NCI-H2029 (cell line): ENCODE results near the gene MVB12B.
A peak's percentile ranks its signal among the peaks of the same experiment; 100 is the strongest.

ENCODE experiments used
- DNase-seq: peaks from one replicate; lab custom pipeline; 2025; lab: John Stamatoyannopoulos, UW

The MVB12B gene

DNA sequence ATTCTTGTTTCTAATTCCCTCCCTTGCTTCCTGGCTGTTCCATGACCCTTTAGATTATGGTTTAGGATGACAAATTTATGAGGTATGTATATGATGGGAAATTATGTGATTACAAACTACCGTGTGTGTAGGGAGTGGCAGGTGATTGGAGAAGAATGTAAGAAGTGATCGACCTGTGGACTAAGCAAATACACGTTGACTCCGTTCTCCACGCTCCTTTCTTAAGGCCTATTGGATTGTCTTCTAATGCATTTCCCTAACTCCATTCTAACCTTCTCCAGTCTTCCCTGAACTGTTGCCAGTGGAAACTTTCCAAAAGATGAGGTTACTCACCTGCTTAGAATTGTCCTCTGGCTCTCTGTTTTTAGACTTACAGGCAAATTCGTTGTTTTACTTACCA is 36.6 kb downstream of the MVB12B start:
- no peak for DNase-seq

DNA sequence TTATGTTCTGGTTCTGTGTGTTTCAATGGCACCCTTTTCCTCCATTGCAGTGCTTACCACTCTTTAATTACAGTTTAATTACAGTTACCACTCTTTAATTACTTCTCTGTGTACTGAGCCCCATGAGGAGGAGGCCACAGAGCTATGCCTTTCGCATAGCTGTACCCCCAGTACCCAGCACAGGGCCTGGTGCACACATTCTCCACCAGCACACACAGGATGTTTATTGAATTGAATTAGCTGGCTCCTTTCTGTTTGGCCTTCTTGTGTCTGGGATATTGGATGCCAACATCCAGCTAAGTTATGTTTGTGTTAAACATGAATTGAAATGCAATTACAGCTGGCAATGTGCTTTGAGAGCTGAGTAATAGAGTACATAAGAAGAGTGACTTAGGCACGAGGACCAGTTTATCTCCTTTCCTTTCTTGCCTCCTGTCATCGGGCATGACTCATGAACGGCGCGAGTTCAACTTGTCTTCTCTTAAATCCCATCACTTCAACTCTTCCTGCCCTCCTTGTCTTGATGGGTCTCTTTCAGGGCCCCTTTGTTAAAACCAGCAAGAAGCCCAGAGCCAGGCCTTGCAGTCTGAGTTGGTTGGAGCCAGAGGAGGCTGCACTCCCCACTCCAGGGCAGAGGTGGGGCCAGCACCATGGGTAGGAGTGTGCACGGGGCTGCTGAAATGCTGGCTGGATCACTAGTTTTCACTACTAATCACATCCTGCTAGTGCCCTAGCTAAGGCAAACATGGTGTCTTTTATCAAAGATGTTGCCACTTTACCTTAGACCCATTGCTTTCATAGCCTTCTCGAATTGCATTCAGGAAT is 37.4 kb downstream of the MVB12B start:
- no peak for DNase-seq

DNA sequence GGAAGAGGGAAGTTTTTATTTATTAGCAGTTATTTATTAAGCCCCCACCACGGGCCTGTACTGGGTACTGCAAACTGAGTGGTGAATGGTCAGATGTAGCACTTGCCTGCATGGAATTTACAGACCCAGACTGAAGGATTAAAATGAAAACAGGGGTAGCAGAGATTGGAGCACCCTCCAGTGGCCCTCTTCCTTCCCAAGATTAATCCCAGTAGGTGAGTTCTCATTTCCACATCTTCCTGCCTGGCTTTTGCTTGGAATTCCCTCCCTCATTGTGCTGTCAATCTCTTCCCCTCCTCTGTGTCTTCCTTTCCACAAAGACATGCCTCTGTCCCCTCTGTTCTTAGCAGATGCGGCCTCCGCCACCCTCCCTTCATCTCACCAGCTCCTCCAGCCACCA is 39.2 kb downstream of the MVB12B start:
- DNase-seq = no peak

DNA sequence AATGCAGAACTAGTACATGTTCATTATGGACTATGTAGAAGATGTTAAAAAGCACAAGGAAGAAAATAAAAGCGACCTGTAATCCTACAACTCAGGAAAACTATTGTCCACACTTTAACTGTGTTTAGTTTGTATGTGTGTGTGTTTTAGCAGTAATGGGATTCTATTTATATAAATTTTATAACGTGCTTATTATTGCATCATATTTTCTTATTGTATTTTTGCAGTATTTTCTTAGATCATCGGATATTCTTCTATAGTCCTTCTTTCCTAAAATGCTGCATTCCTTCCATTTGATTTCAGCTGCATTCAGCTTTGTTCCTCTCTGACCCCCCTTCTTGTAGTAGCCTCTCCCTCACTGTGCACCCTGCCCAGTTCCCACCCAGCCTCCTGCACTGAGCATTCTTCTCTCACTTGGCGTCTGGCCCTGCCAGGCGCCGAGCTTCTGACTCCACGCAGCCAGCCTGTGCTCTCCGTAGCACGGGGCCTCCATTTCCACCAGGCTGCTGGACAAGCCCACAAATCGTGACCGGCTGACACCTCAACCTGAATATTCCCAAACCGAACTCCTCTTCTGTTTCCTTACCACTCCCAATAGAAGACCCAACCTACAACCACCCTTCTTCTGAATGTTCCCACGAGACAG is 39.9 kb downstream of the MVB12B start:
- no peak for DNase-seq

DNA sequence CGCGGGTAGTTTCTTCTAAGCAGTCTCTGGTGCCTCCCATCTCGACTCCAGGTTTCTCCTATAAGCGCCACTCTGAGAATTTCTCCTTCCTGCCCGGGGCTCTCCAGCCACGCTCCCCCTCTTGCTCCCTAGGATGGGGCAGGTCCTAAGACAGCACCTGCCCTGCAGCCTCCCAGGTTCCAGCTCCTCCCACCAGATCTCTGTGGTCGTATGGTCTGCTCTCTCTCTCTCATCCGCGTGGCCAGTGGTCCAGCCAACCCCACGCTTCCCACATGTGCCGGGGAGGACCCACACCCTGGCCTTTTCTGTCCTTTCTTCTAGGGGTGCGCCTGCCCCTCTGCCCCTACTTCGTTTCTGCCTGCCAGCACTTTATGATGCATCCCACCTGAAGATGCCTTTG is 40.5 kb downstream of the MVB12B start:
- DNase-seq = no peak

DNA sequence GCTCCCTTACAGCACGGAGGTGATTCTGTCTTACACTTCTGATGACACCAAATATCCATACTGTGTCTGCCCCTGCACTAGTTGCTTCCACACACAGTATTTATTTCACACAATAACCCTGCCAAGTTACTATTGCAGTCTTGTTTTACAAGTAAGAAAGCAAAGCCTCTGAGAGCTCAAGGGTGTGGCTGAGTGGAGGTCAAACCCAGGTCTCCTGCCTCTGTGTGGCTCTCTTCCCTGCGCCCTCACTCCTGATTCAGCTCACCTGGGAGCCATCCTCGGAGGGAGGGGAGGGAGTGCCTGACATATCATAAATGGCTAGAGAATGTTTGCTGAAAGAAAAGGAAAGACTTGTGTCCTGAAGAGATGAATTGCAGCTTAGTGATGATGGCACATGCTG is 41.0 kb downstream of the MVB12B start:
- no peak for DNase-seq

DNA sequence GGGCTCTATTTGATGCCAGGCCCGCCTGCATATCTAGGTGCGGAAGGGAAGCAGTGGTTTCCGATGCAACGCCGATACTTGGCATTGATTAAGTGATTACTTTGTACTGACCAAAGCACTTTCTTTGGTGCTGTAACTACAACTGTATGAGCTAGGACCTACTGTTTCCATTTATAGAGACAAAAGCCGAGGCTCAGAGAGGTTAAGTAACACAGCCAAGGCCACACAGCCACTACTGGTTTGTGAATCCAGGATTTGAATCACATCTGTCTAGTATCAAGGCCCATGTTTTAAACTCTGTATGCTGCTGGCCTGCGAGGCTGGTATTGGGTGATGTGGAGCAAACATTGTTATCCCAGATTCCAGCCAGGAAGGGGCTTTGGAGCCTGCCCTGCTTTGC is 41.4 kb downstream of the MVB12B start:
- no peak for DNase-seq

DNA sequence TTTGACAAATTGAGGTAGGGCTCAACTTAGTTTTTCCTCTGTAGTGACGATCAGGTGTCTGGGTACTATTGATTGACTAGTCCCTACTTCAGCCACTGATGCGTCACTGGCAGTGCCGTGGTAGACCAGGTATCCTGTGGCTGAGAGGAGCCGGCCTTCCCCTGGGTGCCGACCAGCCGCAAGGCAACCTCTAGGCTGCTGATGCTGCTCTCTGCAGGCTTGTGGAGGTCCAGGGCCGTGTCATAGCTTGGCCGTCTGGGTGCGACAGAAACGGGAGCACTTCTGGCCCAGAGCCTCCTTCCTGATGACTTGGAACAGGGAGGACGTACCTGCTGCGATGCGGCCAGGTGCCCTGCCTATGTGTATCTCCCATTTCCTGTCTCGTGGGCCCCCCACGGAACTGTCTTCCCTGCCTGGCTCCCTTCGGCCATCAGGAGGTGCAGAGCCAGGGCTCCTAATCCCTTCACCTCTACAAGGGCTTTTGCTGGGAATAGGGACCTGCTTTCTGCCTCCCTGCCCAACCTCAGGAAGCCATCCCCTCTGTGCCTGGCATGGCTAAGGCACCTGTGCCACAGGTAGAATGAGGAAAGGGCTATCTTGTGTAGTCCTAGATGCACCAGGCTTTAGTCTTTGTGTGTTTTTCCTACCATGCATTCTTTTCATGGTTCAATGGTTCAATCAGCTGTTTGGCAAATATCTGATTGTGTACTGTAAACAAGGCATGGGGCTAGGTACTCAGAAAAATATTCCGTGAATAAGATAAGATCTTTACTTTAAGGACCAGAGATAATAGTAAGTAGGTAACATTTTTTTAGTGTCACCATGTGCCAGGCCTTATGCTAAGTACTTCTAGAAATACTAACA is 44.6 kb downstream of the MVB12B start:
- DNase-seq = no peak

DNA sequence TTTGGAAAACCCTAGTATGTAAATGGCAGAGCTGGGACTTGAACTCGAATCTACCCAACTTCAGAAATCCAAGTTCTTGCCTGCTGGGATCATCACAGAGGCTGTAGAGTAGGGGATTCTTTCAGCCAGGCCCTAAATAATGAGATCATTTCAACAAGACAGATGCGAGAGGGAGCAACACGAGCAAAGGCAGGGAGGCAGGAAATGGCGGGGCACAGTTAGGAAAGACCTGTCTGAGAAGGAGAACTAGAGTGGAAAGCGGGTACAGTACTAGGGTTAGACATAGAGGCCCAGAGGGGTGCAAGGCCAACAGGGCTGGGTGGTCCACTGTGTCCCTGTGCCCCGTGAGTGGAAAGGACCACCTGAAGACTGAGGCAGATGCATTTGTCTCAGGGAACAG is 46.1 kb downstream of the MVB12B start:
- no peak for DNase-seq

DNA sequence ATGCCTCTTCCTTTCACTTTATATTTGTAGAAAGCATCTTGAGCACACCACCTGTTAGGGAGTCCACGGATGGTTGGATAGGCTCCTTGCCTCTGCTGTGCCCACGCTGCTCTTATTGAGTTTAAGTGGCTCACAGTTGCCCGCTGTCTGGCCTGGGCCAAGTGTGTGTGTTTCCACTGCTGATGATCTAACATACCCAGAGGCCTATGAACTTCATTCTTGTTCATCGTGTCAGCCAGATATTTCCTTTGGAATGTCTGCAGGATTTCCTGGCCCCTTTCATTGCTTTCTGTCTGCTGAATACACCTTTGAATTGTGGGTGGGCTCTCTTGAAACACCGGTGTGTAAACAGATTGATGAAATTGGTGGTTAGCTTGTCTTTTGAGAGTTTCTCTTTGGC is 46.6 kb downstream of the MVB12B start:
- peak; percentile 40 for DNase-seq

DNA sequence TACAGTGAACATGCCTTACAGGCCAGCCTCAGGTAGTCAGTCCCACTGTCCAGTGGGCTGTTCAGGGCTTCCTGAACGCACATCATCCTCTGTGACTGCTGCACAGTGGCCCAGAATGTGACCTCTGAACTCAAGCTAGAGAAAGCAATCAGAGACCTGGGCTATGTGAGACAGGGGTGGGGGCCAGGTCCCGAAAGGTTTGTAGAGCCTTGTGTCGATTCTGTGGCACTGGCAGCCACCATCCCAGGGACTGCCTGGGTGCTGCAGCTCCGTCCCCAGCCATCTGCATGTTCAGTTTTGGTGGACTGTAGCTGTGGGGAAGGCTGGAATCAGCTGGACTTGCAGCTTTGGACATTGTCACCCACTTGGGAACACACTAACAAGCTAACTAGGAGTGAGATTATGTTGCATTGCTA is 47.7 kb downstream of the MVB12B start:
- no peak for DNase-seq

DNA sequence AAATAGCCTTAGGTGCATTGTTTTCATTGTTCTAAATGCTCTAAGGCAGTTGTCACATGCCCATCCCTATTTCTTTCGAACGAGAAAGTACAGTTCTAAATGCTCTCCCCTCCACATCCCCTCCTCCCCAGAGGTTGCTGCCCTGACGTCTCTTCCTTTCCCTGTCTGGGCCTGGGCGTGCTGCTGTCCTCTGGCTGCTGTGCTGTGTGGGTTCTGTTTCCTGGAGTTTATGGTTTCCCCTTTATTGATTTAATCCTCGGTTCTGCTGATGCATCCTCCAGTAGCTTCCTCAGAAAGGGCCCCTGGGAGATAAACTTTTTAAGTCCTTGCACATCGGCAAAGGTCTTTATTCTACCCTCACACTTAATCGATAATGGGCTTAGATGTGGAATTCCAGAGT is 48.8 kb downstream of the MVB12B start:
- DNase-seq = no peak

DNA sequence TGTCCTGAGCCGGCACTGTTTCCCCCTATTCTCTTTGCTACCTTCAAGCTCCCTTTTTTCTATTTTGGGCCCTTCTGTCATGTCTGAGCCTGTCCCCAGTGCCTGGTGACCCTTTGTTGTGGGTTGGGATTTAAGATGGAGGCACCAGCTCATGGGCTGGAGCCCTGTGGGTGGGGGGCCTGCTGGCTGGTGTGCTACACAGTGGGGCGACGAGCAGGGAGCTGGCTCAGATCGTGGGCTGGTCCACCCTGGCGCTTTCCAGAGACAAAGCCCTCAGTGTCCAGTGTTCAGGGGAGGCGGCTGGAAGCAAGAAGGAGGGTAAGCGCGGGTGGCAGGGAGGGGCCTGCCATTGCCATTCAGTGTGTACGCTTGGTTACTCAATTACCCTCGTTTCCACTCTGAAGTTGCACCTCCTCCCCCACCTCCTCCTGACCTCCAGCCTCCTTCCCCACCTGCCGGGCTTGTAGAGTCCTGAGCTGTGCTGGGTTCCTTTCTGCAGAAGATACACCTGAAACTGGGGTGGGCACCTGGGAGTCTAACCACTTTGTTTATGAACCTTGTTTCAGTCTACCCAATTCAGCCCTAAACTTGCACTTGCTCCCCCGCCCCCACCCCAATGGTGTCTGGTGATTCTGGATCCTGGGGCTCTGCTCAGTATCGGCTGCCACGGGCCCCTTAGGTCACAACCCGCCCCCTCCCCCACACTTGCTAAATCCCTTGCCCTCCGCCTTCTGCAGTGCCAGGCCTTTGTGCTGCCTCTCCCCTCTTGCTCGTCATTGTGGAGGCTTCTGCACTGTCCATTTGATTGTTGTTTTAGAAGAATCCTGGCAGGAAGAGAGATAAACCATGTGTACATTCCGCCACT is 49.9 kb downstream of the MVB12B start:
- DNase-seq = no peak

DNA sequence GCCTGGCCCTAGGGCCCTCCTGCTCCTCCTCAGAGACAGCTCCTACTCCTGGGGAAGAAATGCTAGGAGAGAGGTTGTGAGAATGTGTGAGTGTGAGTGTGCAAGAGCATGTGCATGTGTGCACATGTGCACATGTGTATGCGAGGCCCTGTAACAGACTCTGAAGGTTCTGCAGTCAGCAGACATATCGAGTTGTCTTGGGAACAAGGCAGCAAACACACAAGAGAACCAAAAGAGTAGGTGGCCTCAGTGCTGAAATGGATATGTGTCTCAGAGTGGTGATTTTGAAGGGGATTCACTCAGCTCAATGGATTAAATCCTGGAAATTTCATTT is 50.5 kb downstream of the MVB12B start:
- DNase-seq = no peak

DNA sequence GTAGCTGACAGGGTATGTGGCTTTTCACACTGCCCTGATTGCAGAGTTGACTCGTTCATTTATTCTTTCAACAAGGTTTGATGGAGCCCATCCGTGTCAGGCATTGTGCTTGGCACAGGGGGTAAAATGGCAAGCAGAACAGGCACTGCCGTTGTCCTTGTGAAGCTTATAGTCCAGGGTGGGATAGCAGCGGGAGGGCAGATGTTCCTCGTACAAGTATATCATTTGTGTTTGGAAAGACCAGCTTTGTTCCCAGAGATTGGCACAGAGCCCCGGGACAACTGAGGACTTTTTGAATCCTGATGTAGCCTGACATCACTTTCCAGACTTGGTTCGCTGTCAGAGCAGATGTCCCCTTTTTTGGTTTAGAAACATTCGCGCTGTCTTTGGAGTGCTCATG is 50.9 kb downstream of the MVB12B start:
- no peak for DNase-seq

DNA sequence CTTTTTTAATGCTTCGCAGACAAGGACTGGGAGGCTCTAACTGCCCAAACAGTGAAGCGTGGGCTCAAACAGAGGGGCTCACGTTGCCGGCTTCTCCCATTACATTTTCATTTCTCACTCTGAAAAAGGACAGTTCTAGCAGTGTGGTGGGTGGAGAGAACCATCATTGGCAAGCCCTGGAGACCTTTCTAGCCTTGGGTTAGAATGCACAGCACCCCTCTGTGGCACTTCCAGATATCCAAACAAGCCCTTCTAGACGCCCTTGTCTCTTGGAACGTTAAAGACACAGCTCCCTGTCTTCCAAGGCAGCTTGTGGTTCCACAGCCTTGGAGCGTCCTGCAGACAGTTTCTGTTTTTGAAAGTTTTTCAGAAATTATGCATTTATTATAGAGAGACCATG is 52.1 kb downstream of the MVB12B start:
- no peak for DNase-seq

DNA sequence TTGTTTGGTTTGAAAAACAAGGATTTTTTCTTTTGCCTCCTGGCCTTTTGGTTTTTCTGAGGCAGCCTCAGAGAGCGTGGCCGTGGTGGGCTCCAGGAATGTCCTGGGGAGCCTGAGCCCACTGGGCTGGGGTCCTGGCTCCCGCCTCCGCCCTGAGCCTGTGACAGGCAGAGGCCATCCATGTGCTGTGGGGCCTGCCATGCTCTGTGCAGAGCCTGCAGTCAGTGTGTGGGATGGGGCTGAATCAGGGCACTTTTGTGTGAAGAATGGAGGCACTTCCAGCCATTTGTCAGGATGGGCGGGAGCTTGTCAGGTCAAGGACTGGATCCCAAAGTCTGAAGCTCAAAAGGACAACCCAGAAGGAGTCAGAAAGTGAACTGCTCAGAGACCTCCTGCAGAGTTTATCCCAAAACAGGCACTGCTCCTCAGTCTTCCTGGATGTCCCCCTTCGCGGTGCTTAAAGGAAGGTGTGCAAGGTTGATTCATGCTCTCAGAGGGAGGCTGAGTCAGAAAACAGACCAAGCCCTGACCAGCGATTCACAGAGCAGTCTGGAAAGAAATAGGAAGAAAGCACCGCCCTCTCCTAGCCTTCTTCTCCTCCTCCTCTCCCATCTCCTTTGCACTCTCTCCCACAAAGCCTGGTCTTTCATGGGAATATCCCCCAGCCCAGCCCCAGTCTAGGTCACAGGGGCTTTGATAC is 53.2 kb downstream of the MVB12B start:
- DNase-seq = no peak

DNA sequence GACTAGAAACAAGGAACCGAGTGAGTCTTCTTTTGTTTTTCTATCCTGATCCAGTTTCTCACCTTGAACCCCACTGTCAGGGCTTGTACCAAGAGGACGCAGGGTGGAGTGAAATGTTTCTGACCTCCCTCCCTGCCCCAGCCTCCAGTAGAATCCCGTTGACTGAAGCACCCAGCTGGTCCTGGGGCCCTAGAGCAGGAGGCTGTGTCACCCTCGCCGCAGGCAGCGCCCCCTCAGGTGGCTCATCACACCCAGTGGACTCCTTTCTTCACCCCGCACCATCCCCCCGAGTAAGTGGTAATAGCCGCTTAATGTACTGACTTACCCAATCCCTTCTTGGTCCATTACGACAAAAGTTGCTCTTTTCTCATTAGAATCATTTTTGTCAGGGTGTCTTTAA is 53.8 kb downstream of the MVB12B start:
- no peak for DNase-seq

DNA sequence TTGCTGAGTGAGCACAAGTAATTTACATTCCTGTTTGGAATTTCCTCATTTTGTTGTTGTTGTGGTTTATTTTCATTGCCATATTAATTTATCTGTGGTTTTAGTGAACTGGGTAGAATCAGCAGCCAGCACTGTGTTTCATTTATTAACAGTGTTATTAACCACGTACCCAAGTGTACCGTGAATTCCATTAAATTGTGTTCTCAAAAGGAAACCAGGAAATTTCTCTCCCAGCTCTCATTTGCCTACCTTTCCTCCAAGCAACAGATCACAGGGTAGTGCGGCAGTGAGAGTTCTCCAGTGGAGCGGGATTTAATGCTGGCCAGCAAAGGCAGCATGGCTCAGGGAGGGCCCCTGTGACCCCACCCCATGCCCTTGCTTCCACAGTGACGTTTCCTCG is 54.6 kb downstream of the MVB12B start:
- no peak for DNase-seq

DNA sequence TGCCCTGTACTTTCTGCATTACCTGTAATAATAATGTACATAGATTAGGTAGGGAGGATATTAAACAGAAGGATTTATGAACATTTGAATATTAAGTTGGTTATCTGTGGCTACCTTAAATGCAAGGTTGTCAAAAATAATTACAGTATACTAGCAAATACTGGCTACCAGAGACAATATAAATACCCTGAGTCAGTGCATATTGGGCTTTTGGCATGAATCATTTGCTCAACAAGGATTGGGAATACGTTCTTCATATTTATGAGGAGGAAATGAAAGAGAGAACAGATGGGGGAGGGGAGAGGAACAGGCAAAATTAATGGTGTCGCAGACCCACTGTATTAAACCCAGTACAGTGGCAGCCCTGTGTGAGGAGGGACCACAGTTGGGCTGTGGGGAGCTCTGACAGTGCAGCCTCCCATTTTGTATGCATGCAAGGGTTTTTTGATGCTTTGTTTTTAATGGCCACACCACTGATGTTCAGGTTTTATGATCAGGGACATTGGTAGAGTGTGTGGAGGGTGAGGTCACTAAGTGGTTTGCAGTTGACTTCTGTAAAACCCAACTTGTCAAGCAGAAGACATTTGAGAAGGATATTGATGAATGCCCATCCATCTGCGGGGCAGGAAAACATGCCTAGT is 56.9 kb downstream of the MVB12B start:
- DNase-seq = no peak

DNA sequence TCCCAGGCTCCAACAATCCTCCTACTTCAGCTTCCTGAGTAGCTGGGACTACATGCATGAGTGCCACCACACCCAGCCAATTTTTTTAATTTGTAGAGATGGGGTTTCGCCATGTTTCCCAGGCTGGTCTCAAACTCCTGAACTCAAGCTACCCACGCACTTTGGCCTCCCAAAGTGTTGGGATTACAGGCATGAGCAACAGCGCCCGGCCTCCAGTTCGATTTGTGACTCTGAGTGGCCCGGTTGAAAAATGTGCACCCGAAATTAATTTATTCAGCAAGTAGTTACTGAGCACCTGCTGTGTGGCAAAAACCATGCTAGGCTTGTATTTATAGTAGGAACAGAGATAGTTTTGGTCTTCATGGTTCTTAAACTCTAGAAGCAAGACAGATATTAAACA is 58.3 kb downstream of the MVB12B start:
- DNase-seq = no peak
